ENCODE results near the gene IFIT5.

GRCh38 chr10:89371987-89372386 is 42.4 kb upstream of the IFIT5 start:
- TF ChIP-seq CTCF (IDR thresholded peaks at IDR 0.05; ENCODE audit: low read depth, low read length) (no peak), MAX (IDR thresholded peaks at IDR 0.05; ENCODE audit: low read depth, low read length) (no peak), POLR2A (IDR thresholded peaks at IDR 0.05; ENCODE audit: extremely low read depth, insufficient read length) (no peak), MYC (IDR thresholded peaks at IDR 0.05; ENCODE audit: low read depth, low read length) (no peak)
